CD4-positive, CD25-positive, alpha-beta regulatory T cell (primary cell): ENCODE measurements around the gene POMT1. TPM values are rescaled to one million over a fixed set of nuclear protein-coding genes. Genes with fewer than 3 reads are reported as not detected.
"Not testable (repeated sequence)": the region's sequence is repeated elsewhere in the genome, so short reads cannot be mapped to it uniquely, and the experiment has no call there.

ENCODE experiments used
- ATAC-seq, 2 donors: fragments of 150-1000 bp; cut with Tn5 transposase; one replicate each; pipeline ENCODE4 v1.10.0; 2021; ENCODE audit warnings: low read depth in 2 of 2, moderate number of reproducible peaks in 2 of 2, moderate library complexity in 1 of 2
- DNase-seq, 3 donors: peaks; one replicate each; pipeline versions ENCODE4 v3.0.0 to v3.0.0-alpha.2; 2012 to 2022; ENCODE audit warnings: mixed read lengths in 1 of 3
- H3K27ac ChIP-seq: one replicate; pipeline ENCODE4 v1.7.0; 2013; ENCODE audit warnings: mild to moderate bottlenecking, low read length; ENCODE audit not compliant: insufficient read depth, poor library complexity, severe bottlenecking
- H3K27me3 ChIP-seq: one replicate; pipeline ENCODE4 v1.7.0; 2013; ENCODE audit warnings: low read length; ENCODE audit not compliant: control insufficient read depth, insufficient read depth
- H3K36me3 ChIP-seq: one replicate; pipeline ENCODE4 v1.7.0; 2013; ENCODE audit warnings: mild to moderate bottlenecking, low read length, moderate library complexity; ENCODE audit not compliant: control insufficient read depth, insufficient read depth
- H3K4me1 ChIP-seq: 2 replicates; pipeline ENCODE4 v1.7.0; 2013; ENCODE audit warnings: mild to moderate bottlenecking, low read length; ENCODE audit not compliant: insufficient read depth, control insufficient read depth, poor library complexity, severe bottlenecking
- H3K4me3 ChIP-seq: one replicate; pipeline ENCODE4 v1.7.0; 2013; ENCODE audit warnings: low read depth, mild to moderate bottlenecking, low read length, moderate library complexity
- H3K9me3 ChIP-seq, 2 experiments: 1 replicate in 1 of 2; 2 replicates in 1 of 2; pipeline ENCODE4 v1.7.0; 2013; ENCODE audit warnings: low read length in 2 of 2, mild to moderate bottlenecking in 1 of 2, moderate library complexity in 1 of 2; ENCODE audit not compliant: control insufficient read depth in 2 of 2
- H3K27ac Mint-ChIP-seq, 3 donors: one replicate each; pipeline ENCODE4 v1.8.0; 2020 to 2022; ENCODE audit warnings: mild to moderate bottlenecking in 3 of 3, mixed read lengths in 3 of 3, moderate library complexity in 2 of 3
- H3K27me3 Mint-ChIP-seq: one replicate; pipeline ENCODE4 v1.8.0; 2022; ENCODE audit warnings: mild to moderate bottlenecking, mixed read lengths
- H3K36me3 Mint-ChIP-seq: one replicate; pipeline ENCODE4 v1.8.0; 2020; ENCODE audit warnings: mixed read lengths
- H3K4me1 Mint-ChIP-seq, 4 donors: one replicate each; pipeline ENCODE4 v1.8.0; 2020 to 2022; ENCODE audit warnings: mixed read lengths in 4 of 4, mild to moderate bottlenecking in 1 of 4
- H3K4me3 Mint-ChIP-seq, 4 donors: one replicate each; pipeline ENCODE4 v1.8.0; 2020 to 2022; ENCODE audit warnings: mild to moderate bottlenecking in 4 of 4, mixed read lengths in 4 of 4, moderate library complexity in 3 of 4
- H3K9me3 Mint-ChIP-seq, 7 donors: one replicate each; pipeline ENCODE4 v1.8.0; 2020 to 2022; ENCODE audit warnings: mixed read lengths in 7 of 7, mild to moderate bottlenecking in 3 of 7, moderate library complexity in 2 of 7
- polyA plus RNA-seq, 4 donors: library from polyadenylated mRNA; unstranded; fragments of 300-500 nt; fragmentation: Illumina TruSeq; gene quantifications; one replicate each; pipeline ENCODE4 v1.2.3, GENCODE V29; 2021
- total RNA-seq: library from RNA; stranded (reverse); gene quantifications from one replicate; pipeline ENCODE4 v1.2.3, GENCODE V29; 2022

Gene POMT1
- total and polyA plus RNA-seq, 5 donors from 2014 or later = 13.2 to 52.3 (median 15.5) TPM

GRCh38 chr9:131465401-131465800 lies 37.3 kb upstream of the POMT1 start:
- no peaks in the 10 kb centered on the region for H3K4me1 ChIP-seq
- no peak overlapping the region for H3K27ac ChIP-seq
- Mint-ChIP-seq H3K4me1 (peaks cover 0 to 7% (median 6%) of the 10 kb centered on the region in 4 donors), H3K27ac (no peak overlapping the region), H3K27me3 (no peaks in the 10 kb centered on the region), H3K9me3 (no peaks in the 10 kb centered on the region), H3K36me3 (peaks cover 44% of the 10 kb centered on the region), H3K4me3 (no peak overlapping the region)
- no peak for DNase-seq
- no peaks in the 10 kb centered on the region for H3K27me3 ChIP-seq
- peaks cover 82% of the 10 kb centered on the region for H3K36me3 ChIP-seq
- H3K4me3 ChIP-seq = no peak overlapping the region
- ATAC-seq = no peak
- no peaks in the 10 kb centered on the region for H3K9me3 ChIP-seq

- no peak overlapping the region for H3K27ac ChIP-seq
- H3K4me1 ChIP-seq = no peaks in the 10 kb centered on the region
- peaks cover 86% of the 10 kb centered on the region for H3K36me3 ChIP-seq
- H3K27me3 ChIP-seq = no peaks in the 10 kb centered on the region
- H3K27me3 Mint-ChIP-seq = no peaks in the 10 kb centered on the region
- H3K9me3 ChIP-seq = no peaks in the 10 kb centered on the region
- H3K4me3 Mint-ChIP-seq = no peak overlapping the region
- no peaks in the 10 kb centered on the region for H3K9me3 Mint-ChIP-seq
- H3K27ac Mint-ChIP-seq = peak overlapping the region in 1 of 3 donors; percentile 52
- no peak overlapping the region for H3K4me3 ChIP-seq
- DNase-seq = no peak
- peaks cover 0 to 12% (median 5%) of the 10 kb centered on the region in 4 donors for H3K4me1 Mint-ChIP-seq
- no peak for ATAC-seq
- H3K36me3 Mint-ChIP-seq = peaks cover 40% of the 10 kb centered on the region
These were observed 35.3 kb upstream of the POMT1 start for GRCh38 chr9:131467214-131467935.

- H3K27ac Mint-ChIP-seq = no peak overlapping the region
- Histone ChIP-seq H3K4me3 (no peak overlapping the region), H3K27ac (no peak overlapping the region), H3K4me1 (no peaks in the 10 kb centered on the region), H3K9me3 (no peaks in the 10 kb centered on the region), H3K27me3 (no peaks in the 10 kb centered on the region), H3K36me3 (peaks cover 88% of the 10 kb centered on the region)
- no peak overlapping the region for H3K4me3 Mint-ChIP-seq
- H3K4me1 Mint-ChIP-seq = peaks cover 0 to 13% (median 7%) of the 10 kb centered on the region in 4 donors
- ATAC-seq (no peak), DNase-seq (no peak)
- no peaks in the 10 kb centered on the region for H3K27me3 Mint-ChIP-seq
- H3K9me3 Mint-ChIP-seq = no peaks in the 10 kb centered on the region
- H3K36me3 Mint-ChIP-seq = peaks cover 41% of the 10 kb centered on the region
These were observed 34.7 kb upstream of the POMT1 start for GRCh38 chr9:131468031-131468430.

GRCh38 chr9:131469356-131469755 lies 33.4 kb upstream of the POMT1 start:
- Mint-ChIP-seq H3K4me1 (peaks cover 0 to 13% (median 7%) of the 10 kb centered on the region in 4 donors), H3K4me3 (no peak overlapping the region), H3K27ac (peak overlapping the region in 1 of 3 donors; percentile 60), H3K9me3 (no peaks in the 10 kb centered on the region), H3K36me3 (peaks cover 45% of the 10 kb centered on the region), H3K27me3 (no peaks in the 10 kb centered on the region)
- DNase-seq (no peak), ATAC-seq (no peak)
- Histone ChIP-seq H3K4me3 (no peak overlapping the region), H3K9me3 (no peaks in the 10 kb centered on the region), H3K36me3 (peaks cover 93% of the 10 kb centered on the region), H3K27me3 (no peaks in the 10 kb centered on the region), H3K27ac (no peak overlapping the region), H3K4me1 (no peaks in the 10 kb centered on the region)

GRCh38 chr9:131469951-131470350 lies 32.8 kb upstream of the POMT1 start:
- H3K27me3 ChIP-seq = no peaks in the 10 kb centered on the region
- DNase-seq (no peak), ATAC-seq (no peak)
- Mint-ChIP-seq H3K9me3 (no peaks in the 10 kb centered on the region), H3K4me1 (peaks cover 0 to 15% (median 8%) of the 10 kb centered on the region in 4 donors), H3K27ac (peak overlapping the region in 2 of 3 donors; percentile 11 to 60), H3K36me3 (peaks cover 49% of the 10 kb centered on the region), H3K4me3 (no peak overlapping the region), H3K27me3 (no peaks in the 10 kb centered on the region)
- no peak overlapping the region for H3K4me3 ChIP-seq
- H3K4me1 ChIP-seq = no peaks in the 10 kb centered on the region
- H3K36me3 ChIP-seq = peaks cover 93% of the 10 kb centered on the region
- H3K27ac ChIP-seq = no peak overlapping the region
- no peaks in the 10 kb centered on the region for H3K9me3 ChIP-seq

- Mint-ChIP-seq H3K36me3 (peaks cover 45% of the 10 kb centered on the region), H3K4me1 (peaks cover 0 to 11% (median 6%) of the 10 kb centered on the region in 4 donors), H3K27me3 (no peaks in the 10 kb centered on the region), H3K4me3 (no peak overlapping the region), H3K27ac (no peak overlapping the region), H3K9me3 (no peaks in the 10 kb centered on the region)
- DNase-seq (no peak), ATAC-seq (no peak)
- Histone ChIP-seq H3K27ac (no peak overlapping the region), H3K4me1 (no peaks in the 10 kb centered on the region), H3K36me3 (peaks cover 93% of the 10 kb centered on the region), H3K27me3 (no peaks in the 10 kb centered on the region), H3K4me3 (no peak overlapping the region), H3K9me3 (no peaks in the 10 kb centered on the region)
These were observed 32.1 kb upstream of the POMT1 start for GRCh38 chr9:131470581-131470991.

- not testable (repeated sequence) for H3K9me3 ChIP-seq, H3K27ac ChIP-seq, H3K27me3 Mint-ChIP-seq, H3K27ac Mint-ChIP-seq, H3K27me3 ChIP-seq, H3K9me3 Mint-ChIP-seq, H3K4me3 ChIP-seq, H3K4me3 Mint-ChIP-seq, DNase-seq, H3K4me1 ChIP-seq, ATAC-seq
- Mint-ChIP-seq H3K36me3 (peaks cover 39% of the 10 kb centered on the region), H3K4me1 (peaks cover 0 to 11% (median 6%) of the 10 kb centered on the region in 4 donors)
- H3K36me3 ChIP-seq = peaks cover 96% of the 10 kb centered on the region
These were observed 30.6 kb upstream of the POMT1 start for GRCh38 chr9:131472085-131472484.
